HT-29 (cell line): ENCODE results near the gene DDX10. TPM values are rescaled to one million over a fixed set of nuclear protein-coding genes. Genes with fewer than 3 reads are reported as not detected.

Source experiments
- DNase-seq: peaks from one replicate; pipeline ENCODE4 v3.0.0-alpha.2; 2015; ENCODE audit warnings: low spot score
- total RNA-seq: library from RNA; depleted of rRNA; stranded (reverse); fragments of >200 nt; shearing (Covaris generic); gene quantifications from 2 replicates; pipeline ENCODE4 v1.2.3, GENCODE V29; 2014

The DDX10 gene
- total RNA-seq, 1 experiment from 2014 or later, result 42.3 TPM

DNA sequence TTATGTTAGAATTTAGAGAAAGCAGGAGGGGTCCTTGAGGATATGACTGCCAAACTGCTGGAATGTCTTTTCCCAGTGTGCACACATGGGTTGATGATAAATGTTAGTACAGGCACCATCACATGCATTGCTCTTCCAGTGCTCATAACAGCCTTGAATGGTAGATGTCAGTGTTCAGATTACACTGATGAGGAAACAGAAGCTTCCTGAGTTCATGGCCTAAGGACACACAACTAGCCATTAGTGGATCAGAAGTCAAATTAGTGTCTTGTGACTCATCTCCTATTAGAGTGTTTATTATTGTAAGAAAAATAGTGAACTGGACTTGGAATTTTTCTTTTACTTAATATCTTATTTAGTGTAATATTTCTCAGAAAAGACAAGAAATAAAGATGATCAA is 241.5 kb downstream of the DDX10 start:
- DNase-seq, result peak; percentile 43

DNA sequence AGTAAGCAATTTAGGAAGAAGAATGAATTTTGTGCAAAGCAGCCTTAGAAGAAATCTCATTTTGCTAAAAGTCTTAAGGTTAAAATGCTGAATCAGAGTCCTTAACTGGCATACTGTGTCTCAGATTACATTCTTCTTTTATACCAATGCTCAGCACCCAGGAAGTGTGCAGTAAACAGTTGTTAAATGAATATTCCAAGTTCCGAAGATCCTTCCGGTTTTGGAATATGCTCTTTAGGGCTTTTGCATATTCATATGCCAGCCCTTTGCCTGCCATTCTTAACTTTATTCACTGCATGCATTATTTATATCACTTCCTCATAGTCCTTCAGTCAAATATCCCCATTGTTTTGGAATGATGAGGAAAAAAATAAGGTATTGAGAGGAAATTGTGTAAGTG is 242.0 kb downstream of the DDX10 start:
- peak; percentile 20 for DNase-seq

DNA sequence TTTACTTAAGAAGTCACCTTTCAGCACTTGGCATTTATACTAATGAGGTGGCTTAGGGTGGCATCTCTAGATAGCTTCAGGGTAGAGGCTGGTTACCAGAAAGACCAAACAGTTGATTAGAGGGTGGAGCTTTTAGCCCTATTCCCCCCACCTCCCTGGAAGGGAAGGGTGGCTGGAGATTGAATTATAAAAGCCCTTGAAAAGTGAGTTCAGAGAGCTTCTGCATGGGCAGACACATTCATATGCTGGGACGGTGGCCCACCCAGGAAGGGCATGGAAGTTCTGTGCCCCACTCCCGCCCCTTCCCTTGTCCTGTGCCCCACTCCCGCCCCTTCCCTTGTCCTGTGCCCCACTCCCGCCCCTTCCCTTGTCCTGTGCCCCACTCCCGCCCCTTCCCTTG is 244.2 kb downstream of the DDX10 start:
- DNase-seq, result peak; percentile 46

DNA sequence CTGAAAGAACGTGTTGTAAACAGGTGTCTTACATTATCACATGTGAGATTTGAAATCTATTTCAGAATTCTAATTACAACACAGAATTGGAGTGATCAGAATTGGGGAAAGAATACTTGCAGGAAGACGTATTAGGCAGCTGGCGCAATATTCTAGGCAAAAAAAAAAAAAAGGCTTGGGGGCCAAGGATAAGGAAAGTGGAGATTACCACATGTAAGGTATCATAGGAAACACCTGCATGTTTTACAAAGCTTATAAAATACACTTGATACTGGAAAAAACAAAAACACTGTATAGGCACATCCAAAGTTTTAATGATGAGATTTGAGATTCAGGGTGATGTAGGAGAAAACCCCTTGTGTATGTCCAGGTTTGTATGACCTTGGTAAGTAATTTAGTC is 245.1 kb downstream of the DDX10 start:
- DNase-seq, result no peak

DNA sequence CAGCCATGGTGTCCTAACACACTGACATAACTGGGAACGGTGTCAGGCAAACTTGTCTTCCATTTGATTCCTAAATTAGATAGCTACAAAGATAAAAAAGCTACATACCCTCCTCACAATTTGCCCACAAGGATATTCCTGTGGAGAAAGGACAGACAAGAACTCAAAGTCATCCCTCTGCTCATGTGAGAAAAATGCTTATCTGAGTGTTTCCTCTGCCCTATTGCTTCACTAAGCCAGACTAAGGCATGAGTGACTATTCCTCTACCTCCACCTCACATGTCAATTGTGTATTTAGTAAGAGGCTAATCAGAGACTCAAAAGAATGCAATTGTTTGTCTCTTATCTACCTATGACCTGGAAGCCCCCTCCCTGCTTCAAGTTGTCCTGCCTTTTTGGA is 247.7 kb downstream of the DDX10 start:
- no peak for DNase-seq

DNA sequence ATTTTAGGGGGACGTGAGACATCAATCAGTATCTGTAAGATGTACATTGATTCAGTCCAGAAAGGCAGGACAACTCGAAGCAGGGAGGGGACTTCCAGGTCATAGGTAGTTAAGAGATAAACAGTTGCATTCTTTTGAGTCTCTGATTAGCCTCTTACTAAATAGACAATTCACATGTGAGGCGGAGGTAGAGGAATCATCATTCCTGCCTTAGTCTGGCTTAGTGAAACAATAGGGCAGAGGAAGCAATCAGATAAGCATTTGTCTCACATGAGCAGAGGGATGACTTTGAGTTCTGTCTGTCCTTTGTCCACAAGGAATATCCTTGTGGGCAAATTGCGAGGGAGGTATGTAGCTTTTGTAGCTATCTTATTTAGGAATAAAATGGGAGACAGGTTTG is 248.3 kb downstream of the DDX10 start:
- DNase-seq, result no peak

DNA sequence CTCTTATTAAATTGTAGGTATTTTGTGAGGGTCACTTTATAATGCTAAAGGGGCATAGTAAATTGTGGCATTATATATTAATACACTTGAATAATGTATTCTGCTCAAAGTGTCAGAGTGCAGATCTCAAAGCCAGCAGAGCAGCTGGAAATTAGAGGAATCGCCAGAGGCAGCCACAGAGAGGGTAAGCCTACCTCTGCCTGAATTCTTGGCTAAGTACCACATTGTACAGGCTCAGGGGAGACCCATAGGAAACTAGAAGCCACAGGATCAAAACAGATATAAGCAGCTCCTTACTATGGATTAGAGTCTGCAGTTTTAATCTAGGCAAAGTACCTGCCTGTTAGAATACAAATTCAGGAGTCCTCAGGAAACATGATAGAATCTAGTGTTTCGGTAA is 249.3 kb downstream of the DDX10 start:
- no peak for DNase-seq

DNA sequence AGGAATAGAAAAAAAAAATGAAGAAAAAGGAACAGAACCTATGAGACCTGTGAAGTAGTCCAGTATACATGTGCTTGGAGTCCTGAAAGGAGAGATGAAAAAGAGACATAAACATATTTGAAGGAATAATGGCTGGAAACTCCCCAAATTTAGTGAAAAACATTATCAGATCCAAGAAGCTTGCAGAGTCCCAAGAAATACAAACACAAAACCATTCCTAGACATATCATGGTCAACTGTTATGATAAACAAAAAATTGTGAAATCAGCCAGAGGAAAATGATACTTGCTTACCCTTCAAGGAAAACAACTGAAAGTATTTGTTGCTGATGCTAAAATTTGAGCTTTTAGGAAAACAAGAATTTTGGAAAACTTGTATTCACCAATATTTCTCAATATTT is 250.1 kb downstream of the DDX10 start:
- no peak for DNase-seq

DNA sequence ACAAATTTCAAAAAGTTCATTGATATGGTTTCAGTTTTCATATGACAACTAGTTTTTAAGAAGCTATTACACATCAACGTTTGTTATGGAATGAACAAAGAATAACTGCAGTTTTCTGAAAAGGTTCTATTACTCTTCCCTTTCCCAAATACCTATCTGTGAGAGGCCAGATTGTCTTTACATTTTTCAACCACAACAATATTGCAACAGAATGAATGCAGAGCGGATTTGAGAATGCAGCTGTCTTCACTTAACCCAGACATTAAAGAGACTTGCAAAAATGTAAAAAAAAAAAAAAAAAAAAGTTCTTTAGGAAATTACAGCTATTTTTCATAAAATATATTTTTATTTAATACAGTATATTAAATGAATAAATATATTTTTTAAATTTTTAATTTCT is 250.8 kb downstream of the DDX10 start:
- no peak for DNase-seq

DNA sequence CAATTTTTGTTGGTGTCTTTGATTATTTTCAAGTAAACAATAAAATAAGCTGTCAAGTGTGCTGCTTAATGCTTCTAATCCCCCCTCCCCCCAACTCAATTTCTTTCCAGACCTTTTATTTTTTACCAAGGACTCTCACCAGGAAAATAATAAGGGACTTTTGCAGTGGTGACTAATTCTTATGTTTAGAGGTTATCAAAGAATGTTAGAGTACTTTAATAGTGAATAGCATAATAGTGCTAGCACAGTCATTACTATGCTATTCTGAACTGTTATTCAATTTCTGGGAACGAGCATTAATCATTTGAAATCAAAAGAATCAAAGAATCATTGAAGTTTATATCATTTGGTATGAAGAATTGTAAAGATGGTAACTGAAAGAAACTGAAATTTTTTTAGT is 251.4 kb downstream of the DDX10 start:
- DNase-seq, result no peak

DNA sequence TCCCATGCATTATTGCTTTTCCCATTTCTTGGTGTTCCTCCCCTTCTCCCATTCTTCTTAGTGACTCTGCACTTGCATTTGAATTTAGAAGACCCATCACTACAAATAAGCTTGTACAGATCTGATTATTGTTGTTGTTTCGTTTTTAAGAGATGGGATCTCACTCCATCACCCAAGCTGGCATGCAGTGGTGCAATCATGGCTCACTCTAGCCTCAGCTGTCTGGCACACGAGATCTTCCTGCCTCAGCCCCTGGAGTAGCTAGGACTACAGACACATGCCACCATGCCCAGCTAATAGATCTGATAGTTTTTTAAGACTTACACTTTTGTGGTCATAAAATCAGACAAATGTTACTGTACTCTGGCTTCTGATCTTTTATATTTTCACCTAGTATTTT is 252.1 kb downstream of the DDX10 start:
- no peak for DNase-seq

DNA sequence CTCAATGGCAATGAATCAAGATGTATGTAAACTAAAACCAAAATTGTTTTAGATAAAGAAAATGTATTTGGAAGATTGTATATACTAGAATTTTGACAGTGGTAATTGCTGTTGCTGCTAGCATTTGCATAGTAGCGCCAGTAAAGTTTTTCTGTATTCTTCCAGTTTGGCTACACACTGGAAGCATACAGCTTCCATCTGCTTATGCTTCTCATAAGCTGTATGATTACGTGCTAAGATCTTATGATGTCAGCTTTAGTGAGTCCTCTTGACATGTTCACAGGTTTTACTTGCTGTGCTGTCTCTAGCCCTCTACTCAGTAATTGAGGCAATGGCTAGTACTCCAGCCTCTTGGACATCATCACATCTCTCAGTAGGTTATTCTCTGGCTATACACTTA is 256.3 kb downstream of the DDX10 start:
- no peak for DNase-seq

DNA sequence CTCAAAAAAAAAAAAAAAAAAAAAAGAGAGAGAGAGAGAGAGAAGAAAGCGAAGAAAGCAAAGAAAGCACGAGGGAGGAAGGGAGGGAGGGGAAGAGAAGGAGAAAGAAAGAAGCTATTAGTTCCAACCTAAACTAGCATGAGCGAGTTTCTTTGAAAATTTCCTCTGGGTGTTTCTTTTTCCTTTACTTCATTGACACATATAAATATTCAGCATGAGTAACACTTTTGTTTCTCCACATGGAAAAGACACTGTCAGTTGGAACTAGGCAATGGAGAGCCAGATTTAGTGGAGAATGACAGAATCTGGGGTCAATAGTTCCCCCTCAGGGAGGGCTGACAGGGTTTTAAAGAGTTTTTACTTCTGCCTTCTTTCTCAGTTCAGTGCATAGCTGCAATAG is 257.4 kb downstream of the DDX10 start:
- DNase-seq, result no peak

DNA sequence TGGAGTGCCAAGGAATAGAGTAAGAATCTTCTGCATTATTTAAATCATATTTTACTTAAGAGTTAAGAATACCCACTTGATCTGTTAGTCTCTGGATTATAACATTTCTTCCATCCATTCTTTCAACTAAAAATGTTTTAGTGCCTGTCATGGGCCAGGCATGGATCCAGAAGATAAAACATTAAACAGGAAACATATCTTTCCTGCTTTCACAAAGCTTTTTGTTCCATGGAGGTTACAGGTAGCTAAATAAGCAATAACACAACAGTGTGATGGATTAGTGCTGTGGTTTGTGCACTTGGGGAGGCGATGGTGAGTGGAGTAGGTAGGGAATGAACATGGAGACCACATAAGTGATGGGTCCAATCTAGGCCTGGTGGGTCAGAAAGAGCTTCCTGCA is 258.5 kb downstream of the DDX10 start:
- no peak for DNase-seq

DNA sequence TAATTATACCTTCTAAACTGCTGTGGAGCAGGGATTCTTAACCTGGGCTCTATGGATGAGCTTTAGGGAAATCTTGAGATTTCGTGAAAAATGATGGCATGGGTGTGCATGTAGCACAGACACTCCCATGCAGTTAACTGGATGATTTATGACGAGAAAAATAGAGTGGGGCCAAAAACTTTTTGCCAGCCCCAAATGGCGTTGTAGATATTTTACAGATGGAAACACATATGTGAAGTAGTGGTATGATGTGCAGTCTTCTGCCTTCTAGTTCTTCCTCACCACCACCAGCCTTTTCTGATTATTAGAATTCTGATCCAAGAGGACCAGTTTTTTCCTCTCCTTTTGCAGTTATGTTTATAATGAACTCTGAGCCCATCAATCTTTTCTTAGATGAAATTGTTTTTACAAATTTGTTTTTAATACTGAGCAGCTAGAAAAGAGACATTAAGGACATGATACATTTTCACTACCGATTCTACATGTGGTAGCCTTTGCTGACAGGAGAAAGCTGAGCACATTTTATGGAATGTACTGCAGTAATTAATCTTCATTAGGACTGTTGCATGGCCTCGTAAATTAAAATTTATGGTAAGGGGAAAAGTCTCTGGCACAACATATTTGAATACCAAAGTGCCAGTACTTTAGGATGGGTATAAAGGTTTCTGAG is 261.4 kb downstream of the DDX10 start:
- no peak for DNase-seq

DNA sequence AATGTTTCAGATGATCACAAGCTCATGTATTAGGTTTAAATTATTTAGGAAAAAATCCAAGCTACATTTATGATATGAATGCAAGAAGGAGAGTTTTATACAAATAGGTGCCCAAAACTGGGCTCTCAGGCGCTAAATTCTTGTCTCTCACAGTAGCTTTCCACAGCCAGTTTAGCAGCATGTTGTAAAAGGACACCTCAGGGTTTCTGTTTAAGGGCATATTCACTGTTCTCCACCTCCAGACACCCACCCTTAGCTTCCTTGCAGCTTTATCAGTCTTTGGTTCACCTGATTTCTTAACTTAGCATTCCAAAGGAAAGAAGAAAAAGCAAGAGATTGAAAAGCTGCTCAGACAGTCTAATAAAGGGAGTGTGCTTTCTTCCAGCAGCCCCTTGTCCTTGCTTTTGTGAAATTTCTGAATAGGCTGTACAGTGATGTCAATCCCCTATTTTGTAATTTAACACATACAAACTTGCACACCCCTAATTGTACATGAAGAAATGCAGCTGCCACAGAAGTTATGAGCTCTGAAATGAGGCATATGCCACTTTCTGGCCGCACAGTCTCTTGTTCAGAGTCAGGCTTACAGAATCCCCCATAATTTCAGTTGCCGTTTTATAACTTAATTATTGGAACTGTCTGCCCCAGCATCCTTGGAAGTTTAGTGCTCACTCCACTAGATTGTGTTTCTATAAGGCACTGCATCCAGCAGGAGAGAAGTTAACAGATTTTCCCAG is 262.1 kb downstream of the DDX10 start:
- no peak for DNase-seq

DNA sequence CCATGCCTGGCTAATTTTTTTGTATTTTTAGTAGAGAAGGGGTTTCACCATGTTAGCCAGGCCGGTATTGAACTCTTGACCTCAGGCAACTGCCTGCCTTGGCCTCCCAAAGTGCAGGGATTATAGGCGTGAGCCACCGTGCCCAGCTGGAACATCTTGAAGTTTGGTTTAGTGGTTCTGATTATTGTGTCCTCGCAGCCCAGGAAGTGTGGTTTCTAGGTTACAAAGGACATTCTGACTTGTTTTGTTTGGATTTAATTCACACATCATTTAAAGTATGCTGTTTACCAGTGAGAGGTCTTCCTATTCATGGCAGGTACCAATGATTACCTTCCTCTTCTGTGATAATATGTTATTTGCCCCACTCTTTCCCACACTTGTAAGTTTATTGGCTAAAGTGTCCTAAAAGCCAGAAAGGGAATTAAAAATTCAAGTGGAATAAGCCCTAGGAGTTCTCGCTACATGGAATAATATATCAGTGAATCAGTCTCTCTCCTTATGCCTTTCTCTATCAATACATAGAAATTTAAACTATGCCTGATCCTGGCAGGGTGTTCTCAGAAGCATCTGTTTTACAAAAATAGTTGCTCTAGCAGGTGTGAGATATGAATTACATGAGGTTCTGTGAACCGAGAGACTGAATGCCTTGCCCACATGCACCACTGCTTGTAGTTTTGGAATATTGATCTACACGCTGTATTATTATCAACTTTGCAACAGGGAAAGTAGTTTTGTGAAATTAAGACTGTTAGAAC is 263.1 kb downstream of the DDX10 start:
- DNase-seq, result no peak

DNA sequence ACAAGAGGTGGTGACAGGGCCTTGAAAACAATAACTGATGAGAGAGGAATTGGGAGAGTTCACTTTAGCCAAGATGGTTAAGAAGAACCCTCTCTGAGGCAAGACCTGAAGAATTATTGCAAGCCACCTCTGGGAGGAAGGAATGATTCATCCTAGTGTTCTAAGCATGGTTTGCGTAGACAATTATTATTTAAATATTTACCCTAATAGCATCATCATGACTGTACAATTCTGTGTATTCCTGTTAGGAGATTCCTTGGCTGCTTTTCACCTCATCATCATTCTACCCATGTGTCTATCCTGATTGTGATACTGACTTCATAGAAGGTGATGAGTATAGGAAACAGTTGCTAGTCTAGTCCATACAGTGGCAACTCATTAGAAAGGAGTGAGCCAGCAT is 264.4 kb downstream of the DDX10 start:
- no peak for DNase-seq

DNA sequence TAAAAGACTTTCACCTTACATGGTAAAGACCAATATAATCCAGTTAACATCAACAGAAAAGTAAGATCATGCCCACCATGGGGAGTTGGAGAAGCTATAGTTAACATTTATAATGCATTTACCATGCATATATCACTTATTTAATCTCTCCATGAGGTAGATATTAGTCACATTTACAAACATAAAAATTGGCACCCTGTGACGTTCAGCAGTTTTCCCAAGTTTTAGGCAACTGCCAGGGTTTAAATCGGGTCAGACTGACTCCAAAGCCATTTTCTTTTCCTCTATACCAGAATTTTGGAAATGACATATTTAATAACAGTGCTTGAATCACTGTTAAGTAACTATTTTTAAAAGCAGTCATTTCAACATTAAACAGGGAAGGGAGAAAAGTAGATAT is 266.3 kb downstream of the DDX10 start:
- DNase-seq, result no peak

DNA sequence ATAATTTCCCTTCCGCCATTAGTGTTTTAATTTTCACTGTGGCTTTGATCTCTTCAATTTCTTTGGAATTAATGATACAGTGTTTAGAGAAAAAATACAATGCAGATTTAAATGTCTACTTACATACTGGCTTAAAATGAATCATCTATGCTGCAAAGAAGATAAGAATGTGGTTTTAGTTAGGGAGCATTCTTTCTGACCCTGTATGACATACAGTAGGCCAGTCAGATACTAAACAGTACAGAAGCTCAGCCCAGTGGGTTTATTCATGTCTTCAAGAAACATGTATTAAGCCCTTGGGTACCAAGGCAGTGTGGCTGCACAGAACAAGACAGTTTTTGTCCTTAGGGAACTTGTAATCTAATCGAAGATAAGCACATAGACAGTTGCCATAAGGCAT is 268.8 kb downstream of the DDX10 start:
- DNase-seq, result no peak

DNA sequence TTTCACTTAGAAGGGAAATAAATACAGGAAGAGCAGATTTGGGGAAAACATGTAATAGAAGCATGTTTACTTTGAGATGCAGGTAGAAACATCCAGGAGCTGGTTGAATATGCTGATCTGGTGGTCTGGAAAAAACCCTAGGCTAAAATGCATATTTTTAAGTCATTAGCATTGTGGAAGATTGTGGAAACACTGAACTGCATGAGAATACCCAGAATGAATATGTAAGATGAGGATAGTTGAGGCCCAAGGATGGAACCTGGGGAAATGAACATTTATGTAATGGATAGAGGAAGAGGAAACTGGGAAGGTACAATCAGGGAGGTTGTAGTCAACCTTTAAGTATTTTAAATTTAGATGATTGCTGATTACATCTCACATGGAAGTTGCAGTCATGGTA is 269.4 kb downstream of the DDX10 start:
- DNase-seq, result no peak

DNA sequence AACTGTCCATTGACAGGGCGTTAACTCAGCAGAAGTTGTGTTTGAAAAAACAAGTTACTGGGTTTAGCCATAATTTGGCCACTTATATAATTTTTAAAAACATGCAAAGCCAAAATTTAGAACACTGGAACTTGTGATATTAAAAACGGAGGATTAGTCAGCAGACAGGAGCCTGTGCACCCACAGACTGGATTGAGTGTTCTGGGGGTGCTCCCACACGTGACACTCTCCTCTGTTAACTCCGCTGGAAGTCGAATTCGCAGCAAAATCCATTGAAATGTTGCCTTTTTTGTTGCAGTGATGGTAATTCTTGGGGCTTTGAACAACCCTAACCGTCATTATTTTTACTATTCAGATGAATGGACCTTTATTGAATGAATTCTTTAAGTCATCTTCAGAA is 269.8 kb downstream of the DDX10 start:
- no peak for DNase-seq

DNA sequence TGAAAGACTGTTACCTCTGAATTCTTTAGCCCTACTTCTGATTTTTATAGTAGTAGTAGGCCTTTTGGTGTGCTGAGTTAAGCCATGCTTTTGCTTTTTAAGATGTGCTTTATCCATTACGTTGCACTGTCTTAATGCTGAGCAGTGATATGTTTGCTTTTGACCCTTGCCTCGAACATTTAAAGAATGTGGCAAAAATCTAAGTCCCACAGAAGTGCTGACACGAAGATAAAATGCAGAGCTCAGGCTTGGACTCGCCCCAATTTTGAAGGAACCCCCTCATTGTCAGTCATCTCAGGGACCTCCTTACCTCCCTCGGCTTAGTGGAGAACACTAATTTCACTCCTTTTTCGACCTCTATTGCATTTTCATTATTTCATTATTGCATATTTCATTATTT is 272.9 kb downstream of the DDX10 start:
- DNase-seq, result no peak
